Jurkat, Clone E6-1 (cell line): ENCODE results near the gene ADAM21. TPM values are rescaled to one million over a fixed set of nuclear protein-coding genes. Genes with fewer than 3 reads are reported as not detected.
"Not testable (repeated sequence)": the region's sequence is repeated elsewhere in the genome, so short reads cannot be mapped to it uniquely, and the experiment has no call there.

ENCODE experiments used
- DNase-seq: peaks from one replicate; pipeline ENCODE4 v3.0.0-alpha.2; 2011; ENCODE audit warnings: low read depth, low spot score
- H3K4me3 ChIP-seq: 2 replicates; pipeline ENCODE4 v1.5.1; 2011; ENCODE audit warnings: mild to moderate bottlenecking, low read length, control low read depth, moderate library complexity
- polyA plus RNA-seq: library from polyadenylated mRNA; unstranded; fragments of >200 nt; gene quantifications from one replicate; pipeline ENCODE4 v1.2.1, GENCODE V29; 2012; ENCODE audit warnings: missing spikeins; ENCODE audit not compliant: insufficient read length, insufficient read depth

The ADAM21 gene
- polyA plus RNA-seq, result 0.65 TPM

- no peak within 1 kb of the TSS for H3K4me3 ChIP-seq
- DNase-seq, result no peak
Observed at GRCh38 chr14:70451874-70452273, at the start of gene ADAM21. Gene ADAM21 (plus strand): TSS chr14:70452174. CDS start chr14:70457500, 5,326 bp downstream.

DNA sequence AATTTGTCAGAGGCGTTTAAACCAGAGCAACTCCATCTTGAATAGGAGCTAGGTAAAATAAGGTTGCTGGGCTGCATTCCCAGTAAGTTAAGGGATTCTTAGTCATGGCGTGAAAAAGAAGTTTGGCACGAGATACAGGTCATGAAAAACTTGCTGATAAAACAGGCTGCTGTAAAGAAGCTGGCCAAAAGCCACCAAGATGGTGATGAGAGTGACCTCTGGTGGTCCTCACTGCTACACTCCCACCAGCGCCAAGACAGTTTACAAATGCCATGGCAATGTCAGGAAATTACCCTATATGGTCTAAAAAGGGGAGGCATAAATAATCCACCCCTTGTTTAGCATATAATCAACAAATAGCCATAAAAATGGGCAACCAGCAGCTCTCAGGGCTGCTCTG is 48.6 kb upstream of the ADAM21 start:
- H3K4me3 ChIP-seq, DNase-seq: not testable (repeated sequence)

DNA sequence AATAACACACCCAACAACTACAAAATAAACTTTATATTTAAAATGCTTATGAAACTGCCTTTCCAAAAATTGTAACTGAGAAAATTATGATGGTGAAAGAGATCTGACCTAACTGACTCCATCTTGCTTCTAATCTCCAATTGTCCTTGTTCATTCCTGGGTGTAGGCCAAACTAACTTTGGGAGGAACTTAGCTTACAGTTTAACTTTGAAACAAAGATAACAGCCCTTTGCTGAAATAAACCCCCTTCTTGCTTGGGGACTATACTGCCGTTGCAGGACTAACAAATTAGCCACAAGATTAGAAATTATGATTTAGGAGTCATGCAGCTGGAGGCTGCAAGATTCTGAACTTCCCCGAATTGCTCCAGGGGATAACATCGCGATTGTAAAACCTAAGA is 45.8 kb upstream of the ADAM21 start:
- not testable (repeated sequence) for DNase-seq, H3K4me3 ChIP-seq

GRCh38 chr14:70407621-70408020 is 44.4 kb upstream of the ADAM21 start:
- no peak for DNase-seq
- H3K4me3 ChIP-seq, result no peak overlapping the region

DNA sequence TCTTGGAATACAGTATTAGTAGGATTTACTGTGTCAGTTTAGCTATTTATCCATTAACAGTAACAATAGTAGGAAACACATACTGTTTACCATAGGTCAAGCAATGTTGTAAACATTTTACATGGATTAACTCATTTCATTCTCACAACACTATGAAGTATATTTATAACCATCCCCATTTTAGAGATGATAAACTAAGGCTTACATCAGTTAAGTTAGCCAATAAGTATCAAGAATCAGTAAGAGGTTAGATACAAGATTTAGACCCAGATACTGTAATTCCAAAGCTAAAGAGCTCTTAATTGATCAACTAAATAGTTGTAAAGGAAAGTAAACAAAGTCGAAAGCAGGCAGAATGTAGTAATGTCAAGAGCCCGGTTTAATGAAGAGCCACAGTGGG is 36.2 kb upstream of the ADAM21 start:
- no peak for DNase-seq
- H3K4me3 ChIP-seq, result no peak overlapping the region

DNA sequence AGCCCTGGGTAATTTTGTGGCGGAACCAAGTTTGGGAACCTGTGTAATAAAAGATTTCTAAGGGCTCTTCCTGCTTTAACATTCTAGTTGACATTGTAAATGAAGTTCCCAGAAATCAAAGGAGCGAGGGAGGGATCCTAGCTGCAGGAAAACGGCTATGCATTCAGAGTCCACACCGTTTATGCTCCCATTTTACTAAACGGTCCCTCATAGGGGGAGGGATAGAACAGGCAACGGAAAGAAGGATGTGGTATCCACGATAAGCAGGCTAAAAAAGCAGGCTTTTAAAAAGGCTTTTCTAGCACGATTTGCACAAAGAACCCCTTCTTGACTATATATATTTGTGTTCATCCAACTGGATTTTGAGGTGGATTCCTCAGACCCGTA is 35.6 kb upstream of the ADAM21 start:
- H3K4me3 ChIP-seq, result peak overlapping the region; percentile 70
- peak; percentile 11 for DNase-seq

DNA sequence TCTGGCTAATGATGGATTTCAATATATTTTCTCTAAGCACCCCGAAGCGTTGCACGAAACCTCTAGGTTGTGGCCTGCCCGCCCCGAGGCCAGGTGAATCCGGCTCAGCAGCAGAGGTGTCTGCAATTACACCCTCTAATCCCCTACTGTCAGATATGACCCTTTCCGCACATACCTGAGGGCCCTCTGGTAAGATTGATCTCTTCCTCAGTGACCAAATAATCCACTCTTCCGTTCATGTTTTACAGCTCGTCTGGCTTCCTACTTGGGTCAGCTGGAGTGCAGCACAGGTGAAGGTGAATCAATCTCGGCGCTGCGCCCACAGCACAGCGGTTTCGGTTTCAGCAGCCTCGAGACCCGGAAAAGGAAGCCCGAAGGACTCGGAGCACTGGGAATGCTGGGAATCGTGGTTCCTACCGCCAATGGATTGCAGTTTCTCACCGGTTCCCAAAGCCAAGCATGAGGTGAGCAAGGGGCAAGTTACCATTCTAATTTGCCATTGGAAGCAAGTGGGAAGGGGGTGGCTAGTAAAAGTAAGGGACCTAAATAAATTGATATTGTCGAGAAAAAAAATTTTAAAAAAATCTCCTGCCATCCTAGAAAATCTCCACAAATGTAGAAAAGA is 35.1 kb upstream of the ADAM21 start, which contains the start of gene SYNJ2BP:
Gene SYNJ2BP (minus strand): TSS at position 366 of the 625 bp plus-strand sequence. CDS start 127 bp downstream, at position 239.
- H3K4me3 ChIP-seq, result peak within 1 kb of the TSS; percentile 70
- DNase-seq, result peak; percentile 29

DNA sequence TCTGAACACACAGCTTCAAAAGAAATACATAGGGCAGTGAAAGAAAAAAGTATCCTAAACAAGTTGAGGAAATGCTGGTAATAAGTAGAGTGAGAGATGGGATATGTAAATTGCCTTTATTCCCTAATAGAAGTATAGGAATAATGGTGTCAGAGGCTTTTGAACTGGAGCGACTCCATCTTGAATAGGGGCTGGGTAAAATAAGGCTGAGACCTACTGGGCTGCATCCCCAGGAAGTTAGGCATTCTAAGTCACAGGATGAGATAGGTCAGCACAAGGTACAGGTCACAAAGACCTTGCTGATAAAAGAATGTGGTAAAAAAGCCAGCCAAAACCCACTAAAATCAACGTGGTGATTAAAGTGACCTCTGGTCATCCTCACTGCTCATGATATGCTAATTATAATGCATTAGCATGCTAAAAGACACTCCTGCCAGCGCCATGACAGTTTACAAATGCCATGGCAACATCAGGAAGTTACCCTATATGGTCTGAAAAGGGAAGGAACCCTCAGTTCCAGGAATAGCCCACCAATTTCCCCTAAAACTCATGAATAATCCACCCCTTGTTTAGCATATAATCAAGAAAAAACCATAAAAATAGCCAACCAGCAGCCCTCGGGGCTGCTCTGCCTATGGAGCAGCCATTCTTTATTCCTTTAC is 32.6 kb upstream of the ADAM21 start:
- DNase-seq, H3K4me3 ChIP-seq: not testable (repeated sequence)

DNA sequence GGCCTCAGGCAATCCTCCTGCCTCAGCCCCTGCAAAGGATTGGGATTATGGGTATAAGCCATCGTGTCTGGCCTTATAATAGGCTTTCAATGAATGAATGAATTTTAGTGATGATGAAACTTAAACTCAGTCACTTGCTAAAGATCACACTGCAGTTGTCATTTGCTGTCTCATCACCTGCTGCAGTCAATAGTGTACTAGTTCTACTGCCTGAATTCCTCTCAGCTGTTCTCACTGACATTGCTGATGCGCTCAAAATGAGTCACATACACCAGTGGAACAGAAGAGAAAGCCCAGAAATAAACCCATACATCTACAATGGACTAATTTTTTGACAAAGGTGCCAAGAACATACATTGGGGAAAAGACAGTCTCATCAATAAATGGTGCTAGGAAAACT is 29.4 kb upstream of the ADAM21 start:
- DNase-seq, result no peak
- H3K4me3 ChIP-seq, result no peak overlapping the region

GRCh38 chr14:70425354-70425753 is 26.6 kb upstream of the ADAM21 start:
- no peak overlapping the region for H3K4me3 ChIP-seq
- DNase-seq, result peak; percentile 39

DNA sequence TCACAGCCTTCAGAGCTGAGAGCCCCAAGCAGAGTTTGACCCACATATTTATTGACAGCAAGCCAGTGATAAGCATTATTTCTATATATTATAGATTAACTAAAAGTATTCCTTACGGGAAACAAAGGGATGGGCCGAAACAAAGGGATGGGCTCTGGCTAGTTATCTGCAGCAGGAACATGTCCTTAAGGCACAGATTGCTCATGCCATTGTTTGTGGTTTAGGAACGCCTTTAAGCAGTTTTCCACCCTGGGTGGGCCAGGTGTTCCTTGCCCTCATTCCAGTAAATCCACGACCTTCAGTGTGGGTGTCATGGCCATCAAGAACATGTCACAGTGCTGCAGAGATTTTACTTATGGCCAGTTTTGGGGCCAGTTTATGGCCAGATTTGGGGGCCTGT is 25.4 kb upstream of the ADAM21 start:
- DNase-seq, H3K4me3 ChIP-seq: not testable (repeated sequence)

- no peak overlapping the region for H3K4me3 ChIP-seq
- DNase-seq, result no peak
Observed at GRCh38 chr14:70436867-70437266, 15.1 kb upstream of the ADAM21 start.

- H3K4me3 ChIP-seq, result no peak overlapping the region
- DNase-seq, result no peak
Observed at GRCh38 chr14:70441641-70442040, 10.3 kb upstream of the ADAM21 start.

DNA sequence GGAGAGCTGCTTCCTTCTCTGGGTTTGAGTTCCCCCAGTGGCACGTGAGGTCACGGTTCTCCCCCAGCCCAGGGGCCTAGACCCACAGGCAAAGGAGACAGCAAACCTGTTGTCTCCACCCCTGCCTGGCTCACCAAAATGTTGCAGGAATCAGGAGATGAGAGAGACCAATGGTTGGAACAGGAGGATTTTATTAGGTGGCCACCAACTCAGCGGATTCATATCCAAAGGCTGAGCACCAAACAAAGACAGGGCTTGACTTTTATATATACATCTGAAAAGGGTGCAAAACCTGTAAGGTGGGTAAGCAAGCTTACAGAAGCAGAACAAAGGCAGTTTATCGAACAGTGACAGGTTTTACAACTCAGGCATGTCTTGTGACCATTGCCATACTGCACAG is 9.2 kb upstream of the ADAM21 start:
- DNase-seq, result no peak

DNA sequence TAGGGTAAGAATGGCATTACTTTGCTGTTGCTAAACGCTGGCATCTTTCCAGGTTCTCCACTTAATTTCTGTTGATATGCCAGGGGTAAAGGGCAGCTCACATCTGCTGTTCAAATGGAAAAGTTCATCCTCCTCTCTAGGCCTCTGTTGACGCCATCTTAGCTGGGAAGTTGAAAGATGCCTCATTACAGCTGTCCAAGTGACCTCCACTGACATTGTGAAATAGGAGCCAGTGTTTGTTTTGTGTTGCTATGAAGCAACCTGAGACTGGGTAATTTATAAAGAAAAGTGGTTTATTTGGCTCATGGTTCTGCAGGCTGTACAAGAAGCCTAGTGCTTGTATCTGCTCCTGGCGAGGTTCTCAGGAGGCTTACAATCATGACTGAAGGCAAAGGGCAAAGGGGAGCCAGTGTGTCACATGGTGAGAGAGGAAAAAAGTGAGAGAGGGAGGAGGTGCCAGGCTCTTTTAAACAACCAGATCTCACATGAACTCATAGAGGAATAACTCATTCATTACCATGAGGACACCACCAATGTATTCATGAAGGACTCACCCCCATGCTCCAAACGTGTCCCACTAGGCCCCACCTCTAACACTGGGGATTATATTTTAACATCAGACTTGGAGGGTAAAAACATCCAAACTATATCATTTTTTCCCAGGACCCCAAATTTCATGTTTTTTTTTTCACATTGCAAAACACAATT is 3.2 kb upstream of the ADAM21 start:
- H3K4me3 ChIP-seq, result no peak overlapping the region
- DNase-seq, result no peak

More for the DNA sequence above, 9.2 kb upstream of the ADAM21 start:
- no peak overlapping the region for H3K4me3 ChIP-seq

DNA sequence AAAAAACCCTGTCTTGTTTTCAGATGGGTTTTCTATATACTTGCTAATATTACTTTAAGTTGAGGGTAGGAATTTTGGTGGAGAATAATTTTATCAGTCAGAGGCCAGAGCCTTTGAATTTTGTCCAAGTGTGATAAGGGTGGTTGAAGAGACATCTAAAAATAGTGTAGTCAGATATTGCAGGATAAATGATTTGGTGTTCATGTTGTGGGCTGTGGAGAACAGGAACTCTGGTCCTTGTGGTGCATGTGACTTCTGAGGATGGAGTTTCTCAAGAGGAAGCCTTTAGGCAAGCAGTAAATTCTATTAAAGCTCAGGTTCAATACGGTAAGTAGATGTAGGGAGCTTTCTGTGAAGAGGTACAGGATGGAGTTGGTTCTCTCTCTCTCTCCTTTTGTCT is 2.8 kb downstream of the ADAM21 start:
- no peak for DNase-seq
- no peak overlapping the region for H3K4me3 ChIP-seq

GRCh38 chr14:70468731-70469130 is 16.8 kb downstream of the ADAM21 start:
- no peak for DNase-seq
- H3K4me3 ChIP-seq, result no peak overlapping the region

DNA sequence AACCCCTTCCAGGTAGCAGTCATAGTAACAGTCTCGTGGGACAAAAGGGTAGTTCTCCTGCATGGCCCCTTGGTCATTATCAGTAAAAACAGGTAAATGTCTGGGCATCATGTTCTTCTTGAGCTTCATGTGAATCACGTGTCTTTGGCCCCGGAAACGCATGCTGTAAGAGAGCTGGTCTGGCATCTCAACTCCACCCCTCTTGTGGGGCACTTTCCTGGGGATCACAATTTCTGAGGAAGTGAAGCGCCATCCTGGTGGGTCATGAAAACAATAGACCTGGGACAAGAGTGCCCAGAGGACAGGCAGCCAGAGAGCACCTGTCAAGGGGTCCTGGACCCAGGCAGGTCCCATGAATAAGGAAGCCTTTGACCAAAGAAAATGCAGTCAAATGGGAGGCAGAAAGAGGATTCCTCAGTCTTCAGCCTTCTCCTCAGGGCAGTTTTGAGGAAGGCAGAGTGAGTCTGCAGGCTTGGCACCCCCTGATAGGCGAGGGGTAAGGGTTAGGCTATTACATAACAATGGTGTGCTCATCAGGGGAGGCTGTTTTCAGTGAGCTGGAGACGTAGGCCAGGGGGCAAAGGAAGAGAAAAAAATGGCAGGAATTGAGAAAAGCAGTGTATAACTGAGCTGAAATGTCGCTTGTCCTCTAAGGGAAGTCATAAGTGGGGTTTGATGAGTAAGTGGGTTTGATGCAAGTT is 19.0 kb downstream of the ADAM21 start:
- H3K4me3 ChIP-seq, DNase-seq: not testable (repeated sequence)

DNA sequence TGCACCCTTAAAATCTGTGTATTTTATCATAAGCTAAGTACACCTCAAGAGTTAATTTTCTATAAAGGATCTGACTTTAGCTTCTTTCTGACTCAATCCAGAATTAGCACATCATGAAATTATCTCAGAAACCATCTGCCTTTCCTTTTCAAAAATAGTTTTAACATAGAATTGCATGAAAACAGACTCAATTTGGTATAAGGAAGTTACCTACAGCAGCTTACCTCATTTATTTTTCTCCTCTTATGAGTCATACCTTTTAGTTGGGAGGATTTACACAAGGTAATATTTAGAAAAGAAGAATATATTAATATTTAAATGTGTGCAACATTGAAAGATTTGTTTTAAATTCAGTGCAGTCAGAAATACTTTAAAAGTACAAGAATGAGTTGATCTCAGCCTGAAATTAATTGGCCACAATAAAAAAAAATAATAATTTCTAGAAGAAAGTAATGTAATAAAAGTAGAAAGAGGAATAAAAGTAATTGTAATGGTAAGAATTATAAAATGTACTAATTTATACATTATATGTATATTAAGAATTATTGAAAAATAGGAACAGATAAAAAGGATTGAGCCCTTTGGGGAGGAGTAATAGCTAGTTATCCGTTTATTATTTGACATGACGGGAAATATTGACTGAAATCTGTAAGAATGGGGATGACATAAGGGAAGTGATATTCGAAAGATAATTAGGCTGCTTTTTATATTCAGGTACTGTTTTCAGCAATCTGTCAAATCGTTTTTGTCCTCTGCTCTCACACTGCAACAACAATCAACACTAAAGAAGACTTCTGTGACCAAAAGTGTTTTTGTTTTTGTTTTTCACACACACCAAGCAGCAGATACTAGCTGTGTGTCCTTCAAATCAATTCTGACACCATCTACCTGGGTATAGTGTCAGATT is 20.5 kb downstream of the ADAM21 start:
- H3K4me3 ChIP-seq, result no peak overlapping the region
- no peak for DNase-seq
